ENCODE data around the gene CTNNA3.
A peak's percentile ranks its signal among the peaks of the same experiment; 100 is the strongest.

Gene CTNNA3

GRCh38 chr10:67306588-67307205 lies 389.3 kb downstream of the CTNNA3 start:
- DNase-seq = peak; percentile 23

- DNase-seq = no peak
Measured at GRCh38 chr10:67302701-67303100, 393.3 kb downstream of the CTNNA3 start.

DNA sequence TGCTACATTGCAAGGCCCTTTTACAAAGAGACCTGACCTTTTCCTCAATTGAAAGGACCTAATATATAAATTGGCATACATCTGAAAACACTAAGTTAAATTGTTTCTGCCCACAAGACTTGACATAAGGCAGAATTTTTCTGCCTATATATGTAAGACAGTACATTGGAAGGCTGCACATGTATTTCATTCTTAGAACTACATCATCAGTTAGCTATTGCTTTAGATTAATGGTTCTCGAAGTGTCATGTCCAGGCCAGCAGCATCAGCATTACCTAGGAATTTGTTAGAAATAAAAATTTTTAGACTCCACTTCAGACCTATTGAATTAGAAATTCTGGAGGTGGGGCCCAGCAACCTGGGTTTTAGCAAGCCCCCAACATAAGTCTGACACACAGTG lies 396.2 kb downstream of the CTNNA3 start:
- no peak for DNase-seq

DNA sequence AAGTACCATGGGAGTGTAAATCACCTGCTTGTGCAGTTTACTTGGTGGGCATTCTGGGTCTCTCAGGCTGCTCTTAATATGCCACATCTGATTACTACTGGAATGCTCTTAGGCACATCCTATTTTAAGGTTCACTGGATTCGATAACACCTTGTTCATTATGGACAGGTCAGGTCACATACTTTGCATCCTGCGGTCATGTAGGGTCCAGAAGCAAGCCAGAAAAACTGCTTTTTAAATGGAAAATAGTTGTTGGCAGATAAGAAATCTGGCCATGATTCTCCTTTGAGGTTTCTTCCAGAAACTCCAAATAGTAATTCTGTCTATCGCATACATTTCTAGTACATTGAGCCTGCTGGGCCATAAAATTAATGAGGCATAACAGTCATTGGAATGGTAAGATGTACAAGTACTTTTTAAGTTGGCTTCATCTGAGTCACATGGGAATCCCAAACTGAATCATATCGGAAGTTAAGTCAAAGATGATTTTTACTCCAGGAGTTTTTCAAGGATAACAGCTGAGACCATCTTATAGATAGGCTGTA lies 398.3 kb downstream of the CTNNA3 start:
- DNase-seq = no peak

- DNase-seq = no peak
Measured at GRCh38 chr10:67296926-67297325, 399.1 kb downstream of the CTNNA3 start.

GRCh38 chr10:67288688-67289410 lies 407.1 kb downstream of the CTNNA3 start:
- DNase-seq = no peak

DNA sequence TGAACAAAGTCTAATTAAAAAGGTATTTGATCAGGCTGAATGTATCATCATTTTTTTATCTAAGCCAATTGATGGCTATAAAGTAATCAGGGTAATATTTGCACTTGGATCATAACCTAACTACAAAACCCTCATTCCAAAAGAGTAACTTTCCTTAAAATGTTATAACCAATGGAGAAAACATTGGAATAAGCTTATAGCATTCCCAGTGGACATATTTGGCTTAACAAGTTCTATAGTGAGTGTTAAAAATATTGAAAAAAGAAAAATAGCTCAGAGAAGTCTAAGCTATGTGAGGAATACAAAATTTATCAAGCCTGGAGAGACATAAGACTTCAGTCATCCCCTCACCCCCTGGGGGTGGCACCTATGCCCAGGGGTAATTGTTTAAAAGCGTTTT lies 411.4 kb downstream of the CTNNA3 start:
- DNase-seq = no peak

- no peak for DNase-seq
Measured at GRCh38 chr10:67282871-67283270, 413.1 kb downstream of the CTNNA3 start.

DNA sequence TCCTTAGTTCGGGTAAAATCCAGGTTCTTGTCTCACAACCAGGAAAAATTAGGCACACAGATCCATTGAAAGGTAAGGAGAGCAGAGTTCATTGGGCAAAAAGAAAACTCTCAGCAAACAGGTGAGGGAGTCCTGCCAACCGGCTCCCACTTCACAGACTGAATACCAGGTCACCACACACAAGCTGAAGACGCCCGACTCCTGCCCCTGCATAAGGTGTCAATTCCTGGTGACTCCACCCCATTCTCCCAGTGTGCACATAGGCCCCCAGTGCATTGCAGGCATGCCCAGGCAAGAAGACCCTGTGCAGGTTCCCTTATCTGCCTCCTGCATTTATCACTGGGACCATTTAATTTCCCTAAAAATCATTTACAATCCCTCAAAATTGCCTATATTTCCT lies 415.6 kb downstream of the CTNNA3 start:
- no peak for DNase-seq

DNA sequence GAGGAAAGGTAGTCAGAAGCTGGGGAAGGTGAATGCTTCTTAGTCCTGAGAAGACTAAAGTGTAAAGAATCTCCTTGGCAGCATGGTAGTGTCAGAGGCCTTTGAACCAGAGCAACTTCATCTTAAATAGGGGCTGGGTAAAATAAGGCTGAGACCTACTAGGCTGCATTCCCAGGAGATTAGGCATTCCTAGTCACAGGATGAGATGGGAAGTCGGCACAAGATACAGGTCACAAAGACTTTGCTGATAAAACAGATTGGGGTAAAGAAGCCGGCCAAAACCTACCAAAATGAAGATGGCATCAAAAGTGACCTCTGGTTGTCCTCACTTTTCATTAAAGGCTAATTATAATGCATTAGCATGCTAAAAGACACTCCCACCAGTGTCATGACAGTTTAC lies 418.6 kb downstream of the CTNNA3 start:
- DNase-seq = no peak

DNA sequence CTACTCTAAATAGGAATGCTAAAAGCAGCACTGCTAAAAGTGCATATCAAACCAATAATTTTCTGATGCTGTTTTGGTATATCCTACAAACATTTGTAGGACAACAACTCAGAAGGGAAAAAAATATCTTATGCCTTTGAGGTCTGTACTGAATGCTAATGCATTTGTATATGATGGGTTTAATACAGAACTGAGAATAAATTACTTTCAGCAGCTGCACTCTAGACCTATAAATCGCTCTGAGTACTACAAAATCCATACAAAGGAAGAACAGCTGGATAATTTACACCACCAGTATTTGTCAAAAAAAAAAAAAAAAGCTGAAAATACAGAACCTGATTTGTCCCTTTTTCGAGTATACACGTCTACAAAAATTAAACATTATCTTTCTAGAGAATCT lies 426.2 kb downstream of the CTNNA3 start:
- DNase-seq = no peak

- no peak for DNase-seq
Measured at GRCh38 chr10:67268146-67268545, 427.8 kb downstream of the CTNNA3 start.

DNA sequence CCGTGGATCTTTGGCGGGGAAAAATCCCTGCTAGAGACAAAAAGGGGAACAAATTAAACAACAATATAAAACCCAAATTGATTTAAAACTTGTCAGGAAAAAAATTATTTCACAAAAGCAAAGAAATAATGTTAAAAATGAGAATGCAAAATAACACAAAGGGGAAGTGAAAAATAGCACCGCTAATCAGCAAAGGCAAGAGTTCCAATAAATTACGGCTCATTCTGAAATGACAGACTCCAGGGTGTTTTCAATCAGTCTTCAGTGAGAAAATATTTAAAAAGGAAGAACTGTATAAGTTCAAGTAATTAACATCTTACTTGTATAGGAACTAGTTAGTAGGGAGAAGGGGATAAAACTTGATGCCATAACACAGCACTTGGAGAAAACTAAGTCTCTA lies 433.3 kb downstream of the CTNNA3 start:
- no peak for DNase-seq

GRCh38 chr10:67261300-67261797 lies 434.6 kb downstream of the CTNNA3 start:
- no peak for DNase-seq

DNA sequence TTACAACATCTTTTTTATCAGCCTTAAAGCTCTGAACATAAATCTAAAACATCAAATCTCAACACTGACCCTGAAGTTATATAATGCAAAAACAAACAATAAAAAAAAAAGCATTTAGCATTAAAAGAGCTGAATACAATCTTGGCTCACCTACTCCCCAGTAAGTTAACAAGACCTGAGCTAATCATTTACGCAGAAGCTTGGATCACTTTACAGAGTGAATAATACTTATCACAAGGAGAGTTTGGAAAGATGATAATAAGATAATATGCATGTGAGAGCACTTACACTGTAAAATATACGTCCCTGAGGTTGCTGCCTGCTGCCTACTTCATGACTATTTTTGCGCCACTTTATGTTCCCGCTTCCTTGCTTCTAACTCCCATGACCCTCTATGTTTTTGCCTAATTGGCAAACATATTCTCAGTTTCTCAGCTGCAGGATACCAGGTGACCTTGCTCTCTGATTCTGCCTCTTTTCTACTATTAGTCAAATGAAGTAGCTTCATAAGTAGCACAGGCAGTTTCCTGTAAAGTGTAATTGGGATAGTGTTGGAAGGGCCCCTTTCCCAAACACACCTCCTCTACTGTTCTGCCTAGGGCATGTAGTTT lies 436.6 kb downstream of the CTNNA3 start:
- no peak for DNase-seq

DNA sequence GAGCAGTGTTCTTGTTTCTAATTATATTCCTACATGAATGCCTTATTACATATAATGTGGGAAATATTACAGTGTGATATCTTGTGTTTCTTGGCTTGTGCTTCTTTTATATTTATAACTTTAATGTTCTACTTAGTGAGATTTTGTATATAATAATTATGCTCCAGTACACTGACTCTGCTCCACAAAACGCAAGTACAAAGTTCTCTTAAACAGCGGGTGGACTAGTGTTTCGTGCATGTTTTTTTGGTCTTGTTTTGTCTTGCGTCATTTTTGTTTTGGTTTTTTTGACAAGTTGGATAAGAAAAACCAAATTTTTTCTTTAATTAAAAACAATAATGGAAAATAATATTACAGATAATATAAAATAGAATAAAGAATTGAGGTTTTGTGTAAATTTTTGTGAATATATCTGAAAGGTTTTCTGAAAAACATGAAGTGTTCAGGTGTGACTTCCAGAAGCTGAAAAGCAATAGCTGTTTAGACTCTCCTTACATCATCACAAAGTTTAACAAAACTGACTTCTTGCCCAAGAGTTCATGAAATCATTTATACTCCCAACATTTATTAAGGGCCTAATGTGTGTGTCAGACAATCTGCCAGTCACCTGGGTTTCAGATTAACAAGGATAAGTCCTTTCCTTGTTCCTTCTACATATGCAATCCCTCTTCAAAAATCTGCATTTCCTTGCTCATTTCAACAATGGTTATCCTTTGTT lies 438.4 kb downstream of the CTNNA3 start:
- DNase-seq = no peak

- DNase-seq = no peak
Measured at GRCh38 chr10:67257018-67257417, 439.0 kb downstream of the CTNNA3 start.

- no peak for DNase-seq
Measured at GRCh38 chr10:67250686-67251085, 445.3 kb downstream of the CTNNA3 start.

GRCh38 chr10:67246066-67246555 lies 449.9 kb downstream of the CTNNA3 start:
- DNase-seq = no peak

DNA sequence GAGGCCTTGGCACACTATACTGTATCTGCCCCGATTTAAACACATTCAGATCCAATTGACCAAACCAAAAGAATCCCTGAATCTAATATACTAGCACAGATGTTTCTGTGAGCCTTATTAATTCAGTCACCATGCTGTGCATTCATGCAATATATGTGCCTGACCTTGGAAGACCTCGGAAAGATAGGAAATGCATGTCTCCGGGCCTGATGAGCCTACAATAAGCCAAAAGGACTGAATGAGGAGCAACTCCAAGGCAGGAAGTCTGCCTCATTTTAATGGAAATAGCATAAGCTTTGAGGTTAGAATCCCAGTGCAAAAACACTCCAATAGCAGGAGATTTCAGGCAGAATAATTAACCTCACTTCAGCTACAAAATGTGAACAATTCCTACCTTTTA lies 453.5 kb downstream of the CTNNA3 start:
- peak; percentile 31 for DNase-seq

GRCh38 chr10:67241451-67241850 lies 454.5 kb downstream of the CTNNA3 start:
- DNase-seq = no peak

- no peak for DNase-seq
Measured at GRCh38 chr10:67239864-67240497, 456.0 kb downstream of the CTNNA3 start.

All from retina (tissue), 1 donor.